Activated naive CD4-positive, alpha-beta T cell treated with anti-CD3 and anti-CD28 coated beads, Interleukin-2, amount 50 U/mL, for 16 hours (primary cell): ENCODE data around the gene GRM7.
"Not testable (repeated sequence)": the region's sequence is repeated elsewhere in the genome, so short reads cannot be mapped to it uniquely, and the experiment has no call there.

Source experiments
- DNase-seq: peaks from one replicate; pipeline ENCODE4 v3.0.0-alpha.2; 2020

Gene GRM7

DNA sequence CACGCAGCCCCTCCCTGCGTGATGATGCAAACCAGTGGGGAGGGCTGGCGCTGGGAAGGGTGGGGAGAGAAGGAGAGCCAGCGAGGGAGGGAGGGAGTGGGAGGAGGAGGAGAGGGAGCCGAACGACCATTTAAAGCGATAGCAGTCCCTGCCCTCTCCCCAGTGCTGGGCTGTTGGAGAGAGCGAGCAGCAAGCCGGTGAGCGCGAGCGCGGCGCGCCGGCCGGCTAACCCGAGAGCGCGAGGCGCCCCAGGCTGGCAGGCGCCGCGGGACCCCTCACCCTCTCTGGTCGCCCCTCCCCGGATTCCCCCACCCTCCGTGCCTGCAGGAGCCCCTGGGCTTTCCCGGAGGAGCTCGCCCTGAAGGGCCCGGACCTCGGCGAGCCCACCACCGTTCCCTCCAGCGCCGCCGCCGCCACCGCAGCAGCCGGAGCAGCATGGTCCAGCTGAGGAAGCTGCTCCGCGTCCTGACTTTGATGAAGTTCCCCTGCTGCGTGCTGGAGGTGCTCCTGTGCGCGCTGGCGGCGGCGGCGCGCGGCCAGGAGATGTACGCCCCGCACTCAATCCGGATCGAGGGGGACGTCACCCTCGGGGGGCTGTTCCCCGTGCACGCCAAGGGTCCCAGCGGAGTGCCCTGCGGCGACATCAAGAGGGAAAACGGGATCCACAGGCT is at the start of gene GRM7:
Gene GRM7 (plus strand): TSS at position 162 of the 671 bp plus-strand sequence.
- DNase-seq = no peak

DNA sequence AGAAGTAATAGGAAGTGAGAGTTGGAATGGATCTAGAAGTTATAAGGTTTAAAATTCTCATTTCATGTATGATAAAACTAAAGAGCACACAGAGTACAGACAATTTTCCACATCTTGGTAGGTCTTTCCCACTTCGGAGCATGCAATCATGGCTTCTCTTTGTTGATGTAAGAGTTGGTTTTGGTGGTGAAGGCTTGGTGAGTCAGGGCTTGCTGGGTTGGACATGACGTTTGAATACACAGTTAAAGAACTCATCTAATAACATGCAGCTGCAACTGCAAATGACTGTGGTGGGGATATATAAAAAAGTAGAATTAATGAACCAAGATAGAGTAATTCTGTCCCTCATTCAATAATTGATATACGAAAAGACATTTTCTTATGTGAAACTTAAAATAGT is 39.5 kb upstream of the GRM7 start:
- DNase-seq = no peak

DNA sequence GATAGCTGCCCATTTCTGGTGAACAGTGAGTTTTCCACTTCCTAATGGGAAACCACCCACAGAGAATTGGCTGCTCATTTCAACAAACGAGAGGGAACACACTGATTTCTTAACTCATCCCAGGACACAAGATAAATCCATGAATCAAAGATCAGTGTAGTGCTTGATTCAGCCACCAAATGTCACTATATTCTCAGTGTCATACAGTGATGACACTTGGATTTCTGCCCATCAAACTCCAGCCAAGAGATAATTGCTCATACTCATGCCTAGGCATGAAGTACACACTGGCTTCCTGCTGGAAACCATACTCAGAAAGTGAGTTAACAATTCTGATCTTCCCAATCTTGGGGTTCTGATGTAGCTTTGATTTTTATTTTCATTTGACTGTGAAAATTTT is 35.4 kb upstream of the GRM7 start:
- DNase-seq = no peak

DNA sequence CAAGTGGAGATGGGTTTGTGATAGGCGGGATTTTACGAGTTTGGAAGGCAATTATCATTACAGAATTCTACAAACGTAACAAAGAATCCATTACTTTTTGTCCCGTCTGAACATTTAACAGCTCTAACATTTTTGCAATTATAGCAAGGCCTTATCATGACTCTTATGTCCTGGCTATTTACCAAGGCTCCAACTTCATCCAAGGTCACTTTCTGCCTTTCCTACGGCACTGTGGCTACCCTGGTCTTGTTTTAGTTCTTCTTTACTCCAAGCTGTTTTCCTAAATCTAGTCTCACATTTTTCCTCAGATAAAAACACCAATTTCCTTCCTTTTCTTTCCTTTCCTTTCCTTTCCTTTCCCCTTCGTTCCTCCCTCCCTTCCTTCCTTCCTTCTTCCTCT is 33.5 kb upstream of the GRM7 start:
- no peak for DNase-seq

DNA sequence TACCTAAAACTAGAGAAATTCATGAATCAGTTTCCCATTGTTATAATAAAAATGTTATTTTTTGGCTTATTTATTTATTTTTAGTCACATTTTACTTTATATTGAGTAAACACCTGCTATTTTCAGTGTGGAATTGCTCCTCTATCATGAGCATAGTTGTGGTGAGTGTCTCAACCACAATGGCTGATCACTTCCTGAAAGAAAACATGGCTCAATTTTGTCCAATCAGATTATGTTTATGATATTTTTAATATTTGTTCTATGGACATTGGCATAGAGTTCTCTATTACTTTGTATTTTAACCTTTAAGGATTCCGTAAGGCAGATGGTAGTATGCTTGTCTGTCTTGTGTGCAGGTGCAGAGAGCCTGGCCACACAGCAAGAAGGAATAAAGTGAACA is 16.2 kb upstream of the GRM7 start:
- no peak for DNase-seq

DNA sequence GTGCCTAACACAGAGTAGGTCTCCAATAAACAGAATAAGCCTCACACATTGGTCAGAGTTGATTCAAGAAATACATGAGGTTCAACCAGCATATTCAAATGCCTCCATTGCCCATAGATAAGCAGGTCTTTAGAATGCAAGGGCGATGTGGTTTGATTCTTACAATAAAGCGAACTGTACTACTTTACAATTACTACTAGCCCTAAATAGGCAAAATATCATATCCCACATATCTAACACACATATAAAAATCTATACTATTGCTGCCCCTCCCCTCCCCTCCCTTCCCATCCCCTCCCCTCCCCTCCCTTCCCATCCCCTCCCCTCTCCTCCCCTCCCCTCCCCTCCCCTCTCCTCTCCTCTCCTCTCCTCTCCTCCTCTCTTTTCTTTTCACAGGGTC is 6.7 kb upstream of the GRM7 start:
- DNase-seq = no peak

DNA sequence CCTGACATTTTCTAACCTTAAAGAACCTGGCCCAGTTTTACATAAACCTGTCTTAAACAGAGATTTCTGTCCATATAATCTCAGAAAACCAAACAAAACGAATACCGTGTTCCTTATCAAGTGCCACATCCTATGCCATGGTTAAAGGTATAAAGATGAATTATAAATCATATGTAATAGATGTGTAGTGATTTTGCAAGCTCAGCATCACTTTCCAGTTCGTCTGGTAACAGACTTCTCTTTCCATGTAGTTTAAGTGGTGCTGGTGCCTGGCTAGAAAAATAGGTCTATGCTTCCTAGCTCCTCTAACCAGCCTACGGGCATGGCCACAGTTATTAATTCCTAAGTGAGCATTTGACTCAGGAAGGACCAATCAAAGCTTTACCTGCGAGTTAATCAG is 3.4 kb upstream of the GRM7 start:
- no peak for DNase-seq

DNA sequence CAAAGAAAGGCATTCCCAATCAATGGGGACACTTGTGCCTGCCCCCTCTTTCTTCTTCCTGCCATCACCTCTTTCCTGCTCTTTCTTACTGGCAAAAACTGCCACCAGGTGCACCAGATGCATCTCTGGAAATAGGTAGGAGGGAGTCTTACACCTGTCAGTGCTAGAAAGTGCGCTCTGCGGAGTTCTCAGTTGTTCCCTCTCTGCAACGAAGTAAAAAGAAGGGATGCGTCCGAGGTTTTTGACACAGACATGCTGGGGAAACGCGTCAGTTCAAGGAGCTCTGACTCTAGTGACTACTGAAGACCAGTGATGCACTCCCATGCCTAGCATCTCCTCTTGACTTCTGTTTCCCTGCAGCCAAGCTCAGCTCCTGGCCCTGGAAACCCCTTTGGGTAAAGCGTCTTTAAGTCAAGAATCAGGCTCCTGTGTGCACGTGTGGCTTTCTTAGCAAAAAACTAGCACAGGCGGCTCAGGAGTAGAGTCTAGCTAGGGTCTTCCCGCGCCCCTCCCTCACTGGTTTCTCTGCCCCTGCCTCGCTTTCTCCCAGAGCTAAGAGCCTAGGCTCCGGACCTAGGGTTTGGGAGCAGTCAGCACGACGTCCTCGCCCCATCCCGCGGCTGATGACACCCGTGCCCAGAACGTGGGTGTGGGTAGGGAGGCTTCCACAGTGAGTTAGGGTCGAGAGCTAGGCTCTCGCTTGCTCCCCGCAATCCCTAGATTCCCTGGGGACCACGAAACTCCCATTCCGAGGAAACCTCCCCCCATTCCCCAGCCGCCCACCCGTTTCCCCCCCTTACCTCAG is 564 bp upstream of the GRM7 start:
- DNase-seq = no peak

DNA sequence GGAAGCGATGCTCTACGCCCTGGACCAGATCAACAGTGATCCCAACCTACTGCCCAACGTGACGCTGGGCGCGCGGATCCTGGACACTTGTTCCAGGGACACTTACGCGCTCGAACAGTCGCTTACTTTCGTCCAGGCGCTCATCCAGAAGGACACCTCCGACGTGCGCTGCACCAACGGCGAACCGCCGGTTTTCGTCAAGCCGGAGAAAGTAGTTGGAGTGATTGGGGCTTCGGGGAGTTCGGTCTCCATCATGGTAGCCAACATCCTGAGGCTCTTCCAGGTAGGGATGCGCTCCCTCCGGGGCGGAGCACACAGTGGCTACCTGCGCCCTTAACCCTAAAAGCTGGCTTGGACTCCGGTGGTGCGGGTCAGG is 698 bp downstream of the GRM7 start:
- DNase-seq = no peak

DNA sequence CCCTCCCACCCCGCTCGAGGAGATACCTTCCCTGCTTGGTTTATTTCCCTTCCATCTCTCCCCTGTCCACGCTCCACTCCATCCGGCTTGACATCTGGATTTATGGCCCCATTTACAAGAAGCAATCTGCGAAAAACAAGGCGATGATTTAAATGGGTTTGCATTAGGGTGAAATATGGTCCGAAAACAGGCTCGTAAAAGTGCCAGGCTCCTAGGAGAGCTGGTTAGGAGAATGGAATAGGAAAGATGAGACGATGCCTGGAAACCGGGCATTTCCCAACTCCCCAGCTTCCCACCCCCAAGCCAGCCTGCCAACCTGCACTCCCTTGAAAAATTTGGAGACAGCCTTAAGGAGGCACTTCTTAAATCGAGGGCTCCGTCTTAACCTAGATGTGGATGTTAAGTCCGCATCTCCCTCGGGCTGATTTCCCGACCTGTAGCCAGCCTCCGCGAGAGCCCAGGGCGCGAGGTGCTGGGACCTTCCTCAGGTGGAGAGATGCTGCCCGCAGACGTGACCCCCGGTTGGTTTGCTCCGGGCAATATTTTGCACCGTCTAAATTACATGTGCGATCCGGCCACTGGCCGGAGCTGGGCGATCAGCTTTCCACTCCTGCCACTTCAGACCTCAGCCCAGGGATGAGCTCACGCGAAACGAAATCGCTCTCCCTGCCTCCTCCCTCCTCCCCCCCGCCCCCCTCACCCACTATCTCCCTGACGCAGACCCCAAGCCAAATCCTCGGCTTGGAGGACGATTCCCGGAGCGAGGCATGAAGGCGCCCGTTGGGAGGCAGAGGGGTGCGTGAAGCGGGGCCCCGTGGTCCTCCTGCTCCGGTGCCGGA is 1.3 kb downstream of the GRM7 start:
- no peak for DNase-seq

DNA sequence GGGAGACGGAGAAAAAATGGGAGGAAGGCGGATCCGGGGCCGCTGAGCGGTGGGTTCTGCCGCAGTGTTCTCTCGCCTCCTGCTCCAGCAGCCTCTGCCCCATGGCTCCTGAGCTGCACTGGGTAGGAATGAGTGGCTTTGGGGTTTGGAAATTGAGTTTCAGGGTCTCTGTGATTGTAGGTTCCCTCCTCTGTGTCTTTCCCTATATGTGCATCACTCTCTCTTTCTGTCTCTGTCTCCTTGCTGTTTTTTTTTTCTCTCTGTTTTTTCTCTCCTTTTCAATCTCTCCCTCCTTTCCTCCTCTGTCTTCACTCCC is 1.9 kb downstream of the GRM7 start:
- DNase-seq = no peak

DNA sequence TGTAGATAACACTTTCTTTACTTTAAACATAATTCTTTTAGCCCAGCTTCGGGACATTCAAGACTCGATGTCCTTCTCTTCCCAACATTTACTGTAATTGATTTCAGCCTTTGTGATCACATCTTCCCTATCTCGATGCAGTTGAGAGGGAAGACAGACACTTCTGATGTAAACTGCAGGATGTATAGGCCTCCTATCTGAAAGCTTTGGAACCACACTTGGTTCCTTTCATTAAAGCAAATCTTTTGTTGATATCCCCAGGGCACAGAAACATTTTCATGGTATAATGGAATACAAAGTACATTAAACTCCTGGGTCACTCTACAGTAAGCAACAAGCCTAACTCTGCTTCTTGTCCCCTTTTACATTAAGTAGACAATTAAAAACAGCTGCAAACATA is 6.4 kb downstream of the GRM7 start:
- DNase-seq = no peak

DNA sequence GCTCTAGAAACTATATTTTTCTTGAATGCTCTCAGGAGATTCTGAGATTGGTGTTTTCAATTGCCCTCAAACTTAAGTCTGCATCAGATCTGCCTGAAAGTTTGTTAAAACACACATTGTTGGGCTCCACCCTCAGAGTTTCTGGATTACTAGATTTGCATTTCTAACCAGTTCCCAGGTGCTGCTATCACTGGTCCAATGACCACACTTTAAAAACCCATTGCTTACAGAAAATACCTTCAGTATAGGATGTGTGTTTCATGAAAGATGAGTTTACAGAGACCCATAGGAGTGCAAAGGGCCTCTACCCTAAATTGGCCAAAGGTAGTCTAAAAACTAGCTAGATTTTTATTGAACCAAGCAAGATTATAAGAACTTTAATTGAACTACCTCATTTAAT is 17.8 kb downstream of the GRM7 start:
- DNase-seq = no peak

DNA sequence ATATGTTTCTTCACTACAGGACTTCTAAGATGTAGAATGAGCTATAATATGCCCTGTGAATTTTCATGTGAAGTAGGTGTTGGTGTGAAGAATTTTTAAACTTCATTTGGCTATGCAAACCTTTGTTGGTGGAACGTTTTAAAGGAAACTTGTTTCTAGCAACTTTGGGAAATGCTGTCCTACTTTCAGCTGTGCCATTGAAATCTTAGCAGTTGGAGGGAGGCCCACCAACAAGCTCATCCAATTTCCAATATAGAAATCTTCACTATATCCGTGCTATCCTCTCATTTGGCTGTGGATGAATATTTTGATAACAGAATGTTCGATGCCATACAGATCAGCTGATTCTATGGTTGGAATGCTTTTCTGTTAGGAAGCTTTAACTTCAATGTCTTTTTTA is 51.3 kb downstream of the GRM7 start:
- DNase-seq = no peak

DNA sequence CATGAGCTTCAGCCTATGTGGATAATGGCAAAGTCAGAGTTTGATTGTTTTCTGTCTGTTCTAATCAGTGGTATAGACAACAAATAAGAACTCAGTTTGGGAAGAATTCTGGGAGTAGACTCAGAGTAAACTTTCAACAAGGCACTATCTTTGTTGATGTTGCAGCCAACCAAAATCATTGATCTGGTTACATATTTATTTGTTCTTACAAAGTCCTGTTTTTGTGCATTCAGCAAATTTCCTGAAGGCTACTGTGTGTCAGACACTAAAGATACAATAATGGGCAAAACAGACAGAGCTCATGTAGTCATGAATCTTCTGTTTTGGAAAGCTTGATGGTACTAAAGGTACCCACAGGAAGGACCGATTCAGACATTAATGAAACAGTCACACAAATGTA is 55.0 kb downstream of the GRM7 start:
- DNase-seq = no peak

DNA sequence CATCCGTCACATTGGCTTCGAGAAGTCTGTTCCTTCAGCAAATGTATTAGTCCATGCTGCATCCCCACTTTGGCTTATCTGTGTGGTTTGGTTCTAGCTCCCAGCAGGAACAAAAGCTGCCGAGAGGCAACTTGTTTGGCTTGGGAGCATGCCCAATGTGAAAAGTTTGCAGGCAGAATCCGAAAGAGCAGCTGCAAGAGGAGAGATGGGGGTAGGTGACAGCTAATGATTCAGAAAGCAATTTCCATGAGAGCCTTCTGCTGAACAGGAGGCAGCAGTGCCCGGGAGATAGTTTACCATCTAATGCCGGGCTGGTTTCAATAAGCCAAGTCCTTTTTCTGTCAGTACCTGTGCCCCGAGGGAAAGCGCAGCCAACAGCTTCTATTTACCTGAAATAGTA is 60.2 kb downstream of the GRM7 start:
- no peak for DNase-seq

DNA sequence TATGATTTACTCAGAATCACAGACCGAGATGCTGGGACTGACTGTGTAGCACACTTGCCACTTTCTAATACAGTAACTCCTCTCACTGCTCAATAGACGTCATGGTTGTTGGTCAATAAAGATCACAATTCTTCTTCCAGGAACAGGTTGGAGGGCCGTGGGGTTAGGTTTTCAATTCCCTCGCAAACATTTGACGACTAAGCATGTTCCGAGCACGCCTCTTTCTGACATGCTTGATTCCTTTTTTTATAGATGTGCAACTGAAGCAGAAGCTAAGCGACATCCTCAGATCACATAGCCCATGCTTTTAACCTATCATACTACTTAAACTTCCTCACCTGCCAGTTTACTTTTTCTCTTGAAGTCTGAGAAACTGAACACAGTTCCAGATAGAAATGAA is 61.0 kb downstream of the GRM7 start:
- DNase-seq = no peak

DNA sequence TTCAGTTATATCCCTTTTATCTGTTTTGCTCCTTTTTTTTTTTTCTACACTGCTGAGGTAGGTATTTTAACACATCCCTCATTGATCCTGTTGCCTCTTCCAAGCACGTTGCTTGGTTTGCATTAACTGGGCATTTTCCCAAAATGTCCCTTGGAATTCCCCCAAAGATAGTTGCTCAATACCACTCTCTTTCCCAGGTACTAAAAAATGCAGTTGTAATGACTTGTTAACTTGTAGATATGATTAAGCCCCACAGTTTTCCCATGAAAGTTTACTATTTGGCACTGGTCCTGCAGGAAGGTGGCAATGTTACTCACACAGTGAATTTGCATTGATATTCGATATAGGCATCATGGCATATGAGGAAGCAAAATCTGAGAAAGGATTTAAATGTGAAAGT is 67.1 kb downstream of the GRM7 start:
- no peak for DNase-seq

DNA sequence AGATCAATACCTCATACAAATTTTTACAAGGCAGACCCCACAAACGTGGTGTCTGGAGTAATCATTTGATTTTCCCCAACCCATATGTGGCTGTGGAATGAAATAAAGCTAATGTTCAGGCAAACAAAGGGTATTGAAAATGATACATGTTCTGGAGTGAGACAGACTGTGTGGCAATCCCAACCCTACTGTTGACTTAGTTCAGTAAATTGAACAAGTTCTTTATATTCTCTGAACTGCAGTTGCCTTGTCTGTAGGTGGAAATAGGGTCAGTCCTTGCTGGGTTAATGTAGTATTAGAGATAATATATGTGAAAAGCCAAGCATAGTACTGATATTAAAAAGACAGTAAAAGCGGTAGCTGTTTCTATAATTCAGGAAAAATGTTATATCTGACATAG is 69.0 kb downstream of the GRM7 start:
- DNase-seq = no peak

DNA sequence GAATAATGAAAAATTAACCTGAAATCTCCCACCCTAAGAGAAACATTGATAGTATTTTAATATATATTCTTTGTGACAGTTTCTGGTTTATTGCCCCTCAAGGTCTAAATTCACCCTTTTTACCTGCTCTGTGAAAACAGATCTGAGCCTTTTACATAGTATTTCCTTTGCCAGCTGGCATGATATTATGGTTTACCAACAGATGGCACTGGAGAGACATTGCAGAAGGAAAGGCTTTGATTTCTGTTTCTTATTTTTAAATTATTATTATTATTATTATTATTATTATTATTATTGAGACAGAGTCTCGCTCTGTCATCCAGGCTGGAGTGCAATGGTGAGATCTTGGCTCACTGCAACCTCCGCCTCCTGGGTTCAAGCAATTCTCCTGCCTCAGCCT is 74.5 kb downstream of the GRM7 start:
- DNase-seq = not testable (repeated sequence)

DNA sequence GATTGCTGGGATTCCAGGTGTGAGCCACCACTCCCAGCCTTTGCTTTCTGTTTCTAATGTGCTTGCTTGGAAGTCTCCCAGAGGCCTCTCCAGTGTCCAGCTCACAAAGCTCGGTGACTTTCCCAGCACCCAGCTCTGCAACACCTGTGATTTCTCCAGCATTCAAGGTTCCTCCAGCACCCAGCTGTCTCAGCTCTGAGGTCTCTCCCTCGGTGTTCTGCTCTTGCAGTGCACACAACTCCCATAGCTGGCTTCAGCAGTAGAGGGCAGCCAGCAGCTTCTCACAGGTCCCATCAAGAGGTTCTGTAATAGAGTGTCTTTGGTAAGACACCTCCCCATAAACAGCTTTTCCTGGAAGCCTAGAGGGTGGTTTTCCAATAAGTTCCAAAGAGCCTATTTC is 75.1 kb downstream of the GRM7 start:
- no peak for DNase-seq

DNA sequence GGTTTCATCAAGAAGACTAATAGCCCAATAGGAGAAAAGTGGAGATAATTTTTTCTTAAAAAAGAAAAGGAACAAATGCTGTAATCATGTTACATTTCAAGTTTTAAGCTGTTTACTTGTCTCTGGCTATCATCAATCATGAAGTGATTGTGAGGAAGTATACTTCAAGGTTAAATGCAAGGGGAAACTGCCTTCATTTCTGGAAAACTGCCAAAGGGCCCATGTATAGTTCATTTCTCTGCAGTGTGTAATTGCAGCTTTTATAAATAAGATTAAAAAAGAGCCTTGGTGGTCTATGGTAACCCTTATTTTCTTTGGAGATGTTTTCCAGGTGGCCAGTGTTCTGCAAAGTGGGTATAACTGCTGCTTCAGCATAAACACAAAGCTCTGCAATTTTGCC is 101.9 kb downstream of the GRM7 start:
- no peak for DNase-seq

DNA sequence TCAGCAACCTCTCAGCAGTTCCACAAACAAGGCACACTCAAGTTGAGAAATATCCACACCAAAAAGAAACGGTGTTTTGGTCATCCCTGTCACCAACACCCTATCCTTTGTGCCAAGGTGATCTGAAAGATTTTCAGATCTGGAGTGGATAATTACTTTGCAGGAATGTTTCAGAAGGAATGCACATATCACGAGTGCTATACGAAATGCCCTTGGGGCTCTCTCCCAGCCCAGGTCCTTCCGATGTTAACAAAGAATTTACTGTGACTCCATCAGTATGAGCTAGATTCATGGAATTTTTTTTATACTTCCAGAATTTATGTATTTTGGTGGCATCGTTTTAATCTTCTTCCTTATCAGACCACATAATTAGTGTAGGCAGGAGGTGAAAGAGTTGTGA is 105.0 kb downstream of the GRM7 start:
- DNase-seq = no peak

DNA sequence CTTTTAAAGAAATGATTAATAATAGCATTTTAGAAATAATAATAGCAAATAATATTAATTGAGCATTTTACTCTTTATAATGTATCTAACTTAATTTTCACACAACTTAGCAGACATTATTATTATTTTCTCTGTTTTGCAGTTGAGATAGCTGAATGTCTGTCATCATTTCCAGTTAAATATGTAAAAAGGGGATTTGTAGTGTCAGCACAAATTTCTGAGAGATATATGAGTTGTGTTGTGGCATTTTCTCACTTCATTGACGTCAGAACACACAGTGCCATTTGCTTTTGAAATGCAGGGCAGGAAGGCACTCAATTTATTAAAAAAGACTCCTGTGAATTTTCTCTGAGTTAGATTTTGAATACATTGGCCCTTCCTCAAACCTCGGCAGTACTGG is 111.0 kb downstream of the GRM7 start:
- DNase-seq = no peak
